CD14-positive monocyte (primary cell): Measurements from ENCODE around the gene MTRFR. TPM values are rescaled to one million over a fixed set of nuclear protein-coding genes. Genes with fewer than 3 reads are reported as not detected.

Experiments used
- DNase-seq, 3 donors: peaks; one replicate each; pipeline ENCODE4 v3.0.0-alpha.2; 2011 to 2022
- H2AFZ ChIP-seq: 2 replicates; pipeline ENCODE4 v1.6.0; 2012; ENCODE audit warnings: mild to moderate bottlenecking, low read depth, low read length, inconsistent platforms; ENCODE audit not compliant: insufficient read depth, poor library complexity, severe bottlenecking
- H3K27ac ChIP-seq, 2 donors: 1 replicate in 1 of 2; 2 replicates in 1 of 2; pipeline ENCODE4 v1.5.1; 2012 to 2013; ENCODE audit warnings: low read length in 2 of 2, control low read depth in 1 of 2, inconsistent platforms in 1 of 2, low read depth in 1 of 2, mild to moderate bottlenecking in 1 of 2
- H3K27me3 ChIP-seq, 2 donors: one replicate each; pipeline versions ENCODE4 v1.6.0 to v1.6.1; 2011 to 2013; ENCODE audit warnings: low read length in 2 of 2; ENCODE audit not compliant: control insufficient read depth in 2 of 2, insufficient read depth in 2 of 2
- H3K36me3 ChIP-seq, 2 donors: replicated peaks in 1 of 2; 1 replicate in 1 of 2; 2 replicates in 1 of 2; pipeline versions ENCODE4 v1.5.1 to v1.6.1; 2012 to 2013; ENCODE audit warnings: low read length in 2 of 2, control low read depth in 1 of 2, inconsistent platforms in 1 of 2, mild to moderate bottlenecking in 1 of 2; ENCODE audit not compliant: insufficient read depth in 2 of 2, control insufficient read depth in 1 of 2
- H3K4me1 ChIP-seq, 2 donors: 1 replicate in 1 of 2; 2 replicates in 1 of 2; pipeline versions ENCODE4 v1.5.1 to v1.6.1; 2012 to 2013; ENCODE audit warnings: low read length in 2 of 2, control low read depth in 1 of 2, inconsistent platforms in 1 of 2, mild to moderate bottlenecking in 1 of 2, moderate library complexity in 1 of 2; ENCODE audit not compliant: insufficient read depth in 2 of 2, control insufficient read depth in 1 of 2
- H3K4me2 ChIP-seq: replicated peaks from 2 replicates; pipeline ENCODE3; 2012; ENCODE audit warnings: low read length, moderate library complexity, mild to moderate bottlenecking; ENCODE audit not compliant: poor library complexity, severe bottlenecking; ENCODE audit errors: extremely low read depth
- H3K4me3 ChIP-seq, 3 experiments: fragments of 200-600 bp in 1 of 3; sonication (generic) in 1 of 3; replicated peaks in 1 of 3; 1 replicate in 2 of 3; 2 replicates in 1 of 3; pipeline ENCODE4 v1.5.1; 2011 to 2013; ENCODE audit warnings: low read length in 3 of 3, mild to moderate bottlenecking in 3 of 3, control low read depth in 2 of 3, low read depth in 2 of 3, inconsistent platforms in 1 of 3, moderate library complexity in 1 of 3
- H3K79me2 ChIP-seq: 2 replicates; pipeline ENCODE4 v1.6.0; 2012; ENCODE audit warnings: mild to moderate bottlenecking, control low read depth, inconsistent platforms, low read length, moderate library complexity; ENCODE audit not compliant: insufficient read depth
- H3K9ac ChIP-seq: 2 replicates; pipeline ENCODE4 v1.6.0; 2017; ENCODE audit warnings: low read length, mild to moderate bottlenecking; ENCODE audit not compliant: insufficient read depth, poor library complexity, severe bottlenecking
- H3K9me3 ChIP-seq, 2 donors: replicated peaks in 1 of 2; 1 replicate in 1 of 2; 2 replicates in 1 of 2; pipeline versions ENCODE4 v1.5.1 to v1.6.1; 2012 to 2013; ENCODE audit warnings: low read length in 2 of 2, control low read depth in 1 of 2; ENCODE audit not compliant: control insufficient read depth in 1 of 2, insufficient read depth in 1 of 2
- H4K20me1 ChIP-seq: 2 replicates; pipeline ENCODE4 v1.6.0; 2012; ENCODE audit warnings: mild to moderate bottlenecking, low read length, control low read depth, moderate library complexity; ENCODE audit not compliant: insufficient read depth
- H3K27ac Mint-ChIP-seq, 7 donors: one replicate each; pipeline ENCODE4 v1.8.0; 2020; ENCODE audit warnings: mild to moderate bottlenecking in 7 of 7, mixed read lengths in 7 of 7, moderate library complexity in 6 of 7, inconsistent platforms in 2 of 7
- H3K27me3 Mint-ChIP-seq, 3 donors: one replicate each; pipeline ENCODE4 v1.8.0; 2021 to 2022; ENCODE audit warnings: low read depth in 3 of 3, mild to moderate bottlenecking in 3 of 3, mixed read lengths in 3 of 3, moderate library complexity in 3 of 3, inconsistent platforms in 1 of 3
- H3K36me3 Mint-ChIP-seq, 2 donors: one replicate each; pipeline ENCODE4 v1.8.0; 2020; ENCODE audit warnings: mixed read lengths in 2 of 2, inconsistent platforms in 1 of 2, mild to moderate bottlenecking in 1 of 2
- H3K4me1 Mint-ChIP-seq: one replicate; pipeline ENCODE4 v1.8.0; 2020; ENCODE audit warnings: mild to moderate bottlenecking, mixed read lengths
- H3K4me3 Mint-ChIP-seq, 2 donors: one replicate each; pipeline ENCODE4 v1.8.0; 2020; ENCODE audit warnings: mild to moderate bottlenecking in 2 of 2, mixed read lengths in 2 of 2, moderate library complexity in 1 of 2
- H3K9me3 Mint-ChIP-seq, 7 donors: one replicate each; pipeline ENCODE4 v1.8.0; 2020 to 2022; ENCODE audit warnings: mixed read lengths in 7 of 7, mild to moderate bottlenecking in 6 of 7, moderate library complexity in 6 of 7, inconsistent platforms in 2 of 7
- CTCF ChIP-seq: fragments of 200-600 bp; IDR thresholded peaks from one replicate; pipeline ENCODE4 v1.8.0; 2022; ENCODE audit warnings: antibody characterized with exemption, mild to moderate bottlenecking
- WGBS: methylation state at CpG from one replicate; pipeline ENCODE4 v1.1.5; 2013; ENCODE audit warnings: missing lambda C conversion rate; ENCODE audit not compliant: insufficient coverage; 5-methylcytosine and 5-hydroxymethylcytosine counted together
- intact Hi-C, 2 donors: fragments of 100-400 bp; cut with micrococcal nuclease; formaldehyde crosslinking; loops; one replicate each; pipeline versions ENCODE4 v1.15.0 to v1.15.1; 2023
- polyA plus RNA-seq, 3 donors: library from polyadenylated mRNA; depleted of rRNA in 1 of 3; unstranded in 2 of 3; stranded (reverse) in 1 of 3; fragments of 300-500 nt in 2 of 3; fragments of >200 nt in 1 of 3; fragmentation: Illumina TruSeq in 2 of 3; gene quantifications; 1 replicate in 2 of 3; 2 replicates in 1 of 3; pipeline ENCODE4 v1.2.3, GENCODE V29; 2012 to 2021

The MTRFR gene
- polyA plus RNA-seq, 3 donors: 1.7 to 2.1 (median 1.7) TPM

DNA sequence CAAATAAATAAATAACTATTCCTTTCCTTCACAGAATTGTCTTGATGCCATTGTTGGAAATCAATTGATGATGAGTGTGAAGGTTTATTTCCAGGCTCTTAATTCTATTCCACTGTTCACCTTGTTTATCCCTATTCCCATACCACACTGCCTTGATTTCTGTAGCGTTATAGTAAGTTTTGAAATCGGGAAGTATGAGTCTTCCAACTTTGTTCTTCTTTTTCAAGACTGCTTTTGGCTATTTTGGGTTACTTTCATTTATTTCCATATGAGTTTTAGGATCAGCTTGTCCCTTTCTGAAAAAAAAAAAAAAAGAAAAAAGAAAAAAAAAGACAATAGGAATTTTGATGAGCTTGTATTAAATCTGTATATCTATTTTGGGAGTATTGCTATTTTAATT is 47.7 kb downstream of the MTRFR start:
- no peaks in the 10 kb centered on the region for H3K9me3 ChIP-seq
- H4K20me1 ChIP-seq: no peaks in the 10 kb centered on the region
- H3K27me3 ChIP-seq: no peaks in the 10 kb centered on the region
- DNase-seq: no peak
- Mint-ChIP-seq H3K27ac (no peak overlapping the region), H3K36me3 (no peaks in the 10 kb centered on the region), H3K4me3 (no peak overlapping the region), H3K9me3 (no peaks in the 10 kb centered on the region), H3K27me3 (peaks cover 0 to 2% (median 1%) of the 10 kb centered on the region in 3 donors), H3K4me1 (peaks cover 14% of the 10 kb centered on the region)
- peaks cover 18% of the 10 kb centered on the region in 2 donors for H3K4me1 ChIP-seq
- H3K27ac ChIP-seq: no peak overlapping the region
- no peak for TF ChIP-seq CTCF
- no CpG with 5 or more reads among the region's 2 CpGs for WGBS
- no peaks in the 10 kb centered on the region for H3K36me3 ChIP-seq
- H3K9ac ChIP-seq: no peak overlapping the region
- no peak overlapping the region for H3K4me3 ChIP-seq
- H3K4me2 ChIP-seq: no peak overlapping the region
- intact Hi-C loops: no loop called here
- no peak overlapping the region for H2AFZ ChIP-seq
- no peaks in the 10 kb centered on the region for H3K79me2 ChIP-seq

- Mint-ChIP-seq H3K27me3 (no peaks in the 10 kb centered on the region), H3K4me3 (no peak overlapping the region), H3K4me1 (peaks cover 14% of the 10 kb centered on the region), H3K36me3 (no peaks in the 10 kb centered on the region), H3K9me3 (no peaks in the 10 kb centered on the region), H3K27ac (peak overlapping the region in 1 of 7 donors; percentile 50)
- Histone ChIP-seq H3K9ac (no peak overlapping the region), H3K4me2 (no peak overlapping the region), H3K79me2 (no peaks in the 10 kb centered on the region), H3K4me3 (no peak overlapping the region), H3K27ac (no peak overlapping the region), H3K9me3 (no peaks in the 10 kb centered on the region), H4K20me1 (no peaks in the 10 kb centered on the region), H3K27me3 (no peaks in the 10 kb centered on the region), H3K4me1 (peaks cover 18% of the 10 kb centered on the region in 2 donors), H2AFZ (no peak overlapping the region), H3K36me3 (no peaks in the 10 kb centered on the region)
- DNase-seq: no peak
- intact Hi-C loops: no loop called here
- WGBS: 100% methylated on average over 2 of the region's 10 CpGs
- TF ChIP-seq CTCF: no peak
Measured at GRCh38 chr12:123282111-123282510, 48.9 kb downstream of the MTRFR start.
